GM13977 (cell line): ENCODE data around the gene TXN.

ENCODE experiments used
- DNase-seq: peaks from one replicate; pipeline ENCODE4 v3.0.0; 2012; ENCODE audit warnings: low spot score
- CTCF ChIP-seq: IDR thresholded peaks from 2 replicates; pipeline ENCODE4 v1.5.1; 2012; ENCODE audit warnings: mild to moderate bottlenecking, control low read depth; ENCODE audit not compliant: insufficient read depth; ENCODE audit errors: extremely low read depth, missing control alignments
- in situ Hi-C: fragments of 300-500 bp; cut with MboI; formaldehyde crosslinking; loops from one replicate; pipeline ENCODE4 v1.12.0; 2022; ENCODE audit warnings: low sequenced_read_pairs, low pct_unique_long_range_greater_than_20kb, mixed read lengths, inconsistent platforms; ENCODE audit not compliant: unreplicated experiment

Gene TXN

GRCh38 chr9:110220809-110221208 is 35.5 kb downstream of the TXN start:
- TF ChIP-seq CTCF = no peak
- in situ Hi-C loops = no loop called here
- no peak for DNase-seq

GRCh38 chr9:110217656-110218099 is 38.6 kb downstream of the TXN start:
- in situ Hi-C loops = no loop called here
- peak; percentile 34 for DNase-seq
- TF ChIP-seq CTCF = peak; percentile 76

- TF ChIP-seq CTCF = no peak
- no peak for DNase-seq
- in situ Hi-C loops = no loop called here
Observed at GRCh38 chr9:110214586-110215355, 41.5 kb downstream of the TXN start.

- in situ Hi-C loops = no loop called here
- TF ChIP-seq CTCF = no peak
- no peak for DNase-seq
Observed at GRCh38 chr9:110214090-110214489, 42.2 kb downstream of the TXN start.

- no peak for DNase-seq
- no peak for TF ChIP-seq CTCF
- in situ Hi-C loops = no loop called here
Observed at GRCh38 chr9:110213413-110214044, 42.8 kb downstream of the TXN start.

GRCh38 chr9:110208031-110208430 is 48.3 kb downstream of the TXN start, which contains the start of gene C9orf152:
C9orf152 (minus strand) TSS chr9:110208159; CDS start chr9:110207579, 580 bp downstream.
- in situ Hi-C loops = no loop called here
- no peak for DNase-seq
- no peak for TF ChIP-seq CTCF
